WERI-Rb-1 (cell line): ENCODE results near the gene PAK1.

Experiments used
- DNase-seq: peaks from one replicate; pipeline ENCODE4 v3.0.0-alpha.2; 2020
- H3K27ac ChIP-seq: fragments of 250-450 bp; sonication (Bioruptor Pico); 2 replicates; pipeline ENCODE4 v1.5.1; 2020; ENCODE audit warnings: mild to moderate bottlenecking, moderate library complexity
- H3K27me3 ChIP-seq: fragments of 250-450 bp; sonication (Bioruptor Pico); 2 replicates; pipeline ENCODE4 v1.5.1; 2021; ENCODE audit warnings: mild to moderate bottlenecking, low read depth, moderate library complexity; ENCODE audit not compliant: insufficient read depth, severe bottlenecking
- H3K36me3 ChIP-seq: fragments of 250-450 bp; sonication (Bioruptor Pico); 2 replicates; pipeline ENCODE4 v1.5.1; 2020; ENCODE audit warnings: mild to moderate bottlenecking, moderate library complexity
- H3K4me3 ChIP-seq: 2 replicates; pipeline ENCODE4 v1.5.1; 2011; ENCODE audit warnings: low read depth, mild to moderate bottlenecking, control low read depth, low read length
- H3K9me3 ChIP-seq: fragments of 250-450 bp; sonication (Bioruptor Pico); 2 replicates; pipeline ENCODE4 v1.5.1; 2021; ENCODE audit warnings: mild to moderate bottlenecking, moderate library complexity; ENCODE audit not compliant: severe bottlenecking
- CTCF ChIP-seq: IDR thresholded peaks from 2 replicates; pipeline ENCODE4 v1.5.1; 2011; ENCODE audit warnings: low read depth, mild to moderate bottlenecking, control low read depth, inconsistent platforms, low read length

PAK1 gene

GRCh38 chr11:77287615-77288273 is 186.2 kb downstream of the PAK1 start:
- Histone ChIP-seq H3K9me3 (no peaks in the 10 kb centered on the region), H3K36me3 (no peaks in the 10 kb centered on the region), H3K27me3 (no peaks in the 10 kb centered on the region), H3K27ac (no peak overlapping the region), H3K4me3 (no peak overlapping the region)
- no peak for DNase-seq
- TF ChIP-seq CTCF = no peak

- Histone ChIP-seq H3K27ac (no peak overlapping the region), H3K4me3 (no peak overlapping the region), H3K9me3 (no peaks in the 10 kb centered on the region), H3K36me3 (no peaks in the 10 kb centered on the region), H3K27me3 (no peaks in the 10 kb centered on the region)
- TF ChIP-seq CTCF = no peak
- no peak for DNase-seq
Observed at GRCh38 chr11:77287136-77287535, 186.8 kb downstream of the PAK1 start.

GRCh38 chr11:77284476-77285468 is 189.1 kb downstream of the PAK1 start:
- Histone ChIP-seq H3K36me3 (no peaks in the 10 kb centered on the region), H3K9me3 (no peaks in the 10 kb centered on the region), H3K27ac (no peak overlapping the region), H3K27me3 (no peaks in the 10 kb centered on the region), H3K4me3 (no peak overlapping the region)
- TF ChIP-seq CTCF = no peak
- no peak for DNase-seq

- H3K4me3 ChIP-seq = no peak overlapping the region
- no peaks in the 10 kb centered on the region for H3K27me3 ChIP-seq
- DNase-seq = no peak
- no peak overlapping the region for H3K27ac ChIP-seq
- TF ChIP-seq CTCF = no peak
- H3K9me3 ChIP-seq = no peaks in the 10 kb centered on the region
- no peaks in the 10 kb centered on the region for H3K36me3 ChIP-seq
Observed at GRCh38 chr11:77283101-77283500, 190.8 kb downstream of the PAK1 start.

- Histone ChIP-seq H3K27me3 (no peaks in the 10 kb centered on the region), H3K36me3 (no peaks in the 10 kb centered on the region), H3K4me3 (no peak overlapping the region), H3K27ac (no peak overlapping the region), H3K9me3 (no peaks in the 10 kb centered on the region)
- no peak for TF ChIP-seq CTCF
- no peak for DNase-seq
Observed at GRCh38 chr11:77278595-77279506, 195.0 kb downstream of the PAK1 start.
